ENCODE measurements around the gene SCAMP4.

The SCAMP4 gene

DNA sequence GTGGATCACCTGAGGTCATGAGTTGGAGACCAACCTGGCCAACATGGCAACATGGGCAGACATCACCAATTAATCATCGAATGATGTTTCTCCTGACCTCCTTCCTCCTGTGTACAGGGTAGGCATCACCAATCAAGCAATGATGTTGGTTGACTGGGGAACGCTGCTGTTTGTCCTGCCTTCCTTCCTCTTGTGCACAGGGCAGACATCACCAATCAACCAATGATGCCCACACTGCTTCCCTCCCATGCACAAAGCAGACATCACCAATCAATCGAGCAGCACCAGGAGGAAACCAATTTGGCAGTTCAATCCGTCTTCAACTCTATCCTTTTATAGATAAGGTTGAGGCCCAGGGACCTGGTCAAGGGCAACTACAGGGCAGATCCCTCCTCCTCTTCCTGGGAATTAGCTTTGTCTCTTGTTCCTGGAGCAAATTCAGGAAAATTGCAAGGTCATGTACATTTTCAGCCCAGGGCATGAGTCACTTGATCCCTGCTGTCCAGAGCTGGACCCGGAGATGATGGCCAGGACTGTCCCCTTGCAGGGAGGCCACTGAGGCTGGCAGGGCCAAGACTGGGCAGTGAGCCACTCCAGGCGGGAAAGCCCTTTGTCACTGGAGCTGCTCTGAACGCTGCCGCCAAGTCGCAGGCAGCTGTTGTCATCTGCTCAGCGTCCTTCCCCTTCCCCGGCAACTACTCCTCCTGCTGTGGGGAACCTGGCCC is 30.4 kb downstream of the SCAMP4 start:
- POLR2A ChIA-PET: no interaction called here
- CTCF ChIA-PET: interaction anchor here (0.6 to 1.3 kb wide), 2 partner anchors 8 to 265 kb away, joined by 3 to 4 read pairs; no protein-coding TSS in a partner anchor
- DNase-seq (ENCODE audit: low read depth, low spot score): no peak

DNA sequence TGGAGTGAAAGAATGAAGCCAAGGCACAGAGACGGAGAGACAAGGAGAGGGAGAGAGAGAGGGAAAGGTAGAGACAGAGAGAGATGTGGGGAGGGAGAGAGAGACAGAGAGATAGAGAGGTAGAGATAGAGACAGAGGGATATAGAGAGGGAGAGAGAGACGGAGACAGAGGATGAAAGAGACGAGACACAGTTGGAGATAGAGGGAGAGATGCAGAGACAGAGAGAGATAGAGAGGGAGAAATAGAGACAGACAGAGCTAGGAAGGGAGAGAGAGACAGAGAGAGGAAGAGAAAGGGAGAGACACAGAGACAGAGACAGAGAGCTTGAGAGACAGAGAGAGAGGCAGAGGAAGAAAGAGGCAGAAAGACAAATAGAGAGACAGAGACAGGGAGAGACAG is 31.2 kb downstream of the SCAMP4 start:
- ChIA-PET CTCF (interaction anchor here (0.7 to 1.3 kb wide), 4 partner anchors 8 to 197 kb away, joined by 3 to 4 read pairs (median 3); no protein-coding TSS in a partner anchor), POLR2A (no interaction called here)
- no peak overlapping the region for H3K4me3 ChIP-seq (ENCODE audit: low read depth, low read length)
- TF ChIP-seq, protein P1, sequence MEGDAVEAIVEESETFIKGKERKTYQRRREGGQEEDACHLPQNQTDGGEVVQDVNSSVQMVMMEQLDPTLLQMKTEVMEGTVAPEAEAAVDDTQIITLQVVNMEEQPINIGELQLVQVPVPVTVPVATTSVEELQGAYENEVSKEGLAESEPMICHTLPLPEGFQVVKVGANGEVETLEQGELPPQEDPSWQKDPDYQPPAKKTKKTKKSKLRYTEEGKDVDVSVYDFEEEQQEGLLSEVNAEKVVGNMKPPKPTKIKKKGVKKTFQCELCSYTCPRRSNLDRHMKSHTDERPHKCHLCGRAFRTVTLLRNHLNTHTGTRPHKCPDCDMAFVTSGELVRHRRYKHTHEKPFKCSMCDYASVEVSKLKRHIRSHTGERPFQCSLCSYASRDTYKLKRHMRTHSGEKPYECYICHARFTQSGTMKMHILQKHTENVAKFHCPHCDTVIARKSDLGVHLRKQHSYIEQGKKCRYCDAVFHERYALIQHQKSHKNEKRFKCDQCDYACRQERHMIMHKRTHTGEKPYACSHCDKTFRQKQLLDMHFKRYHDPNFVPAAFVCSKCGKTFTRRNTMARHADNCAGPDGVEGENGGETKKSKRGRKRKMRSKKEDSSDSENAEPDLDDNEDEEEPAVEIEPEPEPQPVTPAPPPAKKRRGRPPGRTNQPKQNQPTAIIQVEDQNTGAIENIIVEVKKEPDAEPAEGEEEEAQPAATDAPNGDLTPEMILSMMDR (IDR thresholded peaks at IDR 0.05; ENCODE audit: insufficient read depth, low read length, missing control alignments): no peak
- no peak for DNase-seq (ENCODE audit: low read depth, low spot score)

More for the DNA sequence above, 30.4 kb downstream of the SCAMP4 start:
- TF ChIP-seq, protein P1 (IDR thresholded peaks at IDR 0.05; ENCODE audit: insufficient read depth, low read length, missing control alignments): no peak
- no peak overlapping the region for H3K4me3 ChIP-seq (ENCODE audit: low read depth, low read length)

DNA sequence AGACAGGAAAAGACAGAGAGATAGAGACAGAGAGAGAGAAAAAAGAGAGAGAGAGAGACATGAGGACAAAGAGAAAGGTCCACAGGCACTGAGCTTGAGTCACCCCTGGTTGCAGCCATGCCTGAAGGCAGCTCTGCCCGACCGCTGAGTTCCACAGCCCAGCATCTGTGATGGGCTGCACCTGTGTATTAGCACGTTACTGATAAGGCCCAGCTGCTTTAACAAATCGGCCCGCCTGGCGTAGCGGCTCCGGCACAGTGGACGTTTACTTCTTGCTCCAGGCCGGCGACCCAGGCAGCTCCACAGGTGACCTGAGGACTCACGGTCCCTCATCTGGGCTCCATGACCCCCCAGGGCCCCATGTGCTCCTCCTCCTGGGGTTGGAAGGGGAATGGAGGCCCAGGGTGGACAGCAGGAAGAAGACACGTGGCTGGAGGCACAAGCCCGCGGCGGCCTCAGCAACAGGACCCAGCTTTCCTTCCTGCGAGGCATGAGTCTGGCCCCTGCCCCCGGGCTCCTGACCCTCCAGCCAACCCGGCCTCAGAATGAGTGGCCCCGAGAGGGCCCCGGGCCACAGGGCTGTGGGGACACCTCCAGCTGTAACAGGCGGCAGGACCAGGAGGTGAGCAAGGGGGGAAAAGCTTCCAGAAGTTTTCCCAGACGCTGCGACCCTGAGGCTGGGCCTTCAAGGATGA is 31.9 kb downstream of the SCAMP4 start:
- ChIA-PET CTCF (interaction anchor here (0.7 to 1.3 kb wide), 4 partner anchors 8 to 196 kb away, joined by 3 to 4 read pairs (median 3); no protein-coding TSS in a partner anchor), POLR2A (no interaction called here)
- no peak overlapping the region for H3K4me3 ChIP-seq (ENCODE audit: low read depth, low read length)
- DNase-seq (ENCODE audit: low read depth, low spot score): no peak
- TF ChIP-seq, protein P1 (IDR thresholded peaks at IDR 0.05; ENCODE audit: insufficient read depth, low read length, missing control alignments): no peak

DNA sequence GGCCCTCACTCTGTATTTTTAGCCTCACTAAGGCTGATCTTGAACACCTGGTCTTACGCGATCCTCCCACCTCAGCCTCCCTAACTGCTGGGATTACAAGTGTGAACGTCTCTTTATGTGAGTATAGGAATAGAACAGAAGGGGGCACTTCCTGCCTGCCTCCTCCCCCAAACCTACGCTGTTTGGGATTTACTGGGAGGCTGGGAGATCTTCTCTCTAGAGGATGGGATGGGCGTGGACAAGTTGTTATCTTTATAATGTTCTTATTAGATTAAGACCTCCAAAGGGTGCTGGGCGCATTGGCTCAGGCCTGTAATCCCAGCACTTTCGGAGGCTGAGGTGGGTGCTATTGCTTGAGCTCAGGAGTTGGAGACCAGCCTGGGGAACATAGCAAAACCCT is 32.9 kb downstream of the SCAMP4 start:
- DNase-seq (ENCODE audit: low read depth, low spot score): no peak
- TF ChIP-seq, protein P1 (IDR thresholded peaks at IDR 0.05; ENCODE audit: insufficient read depth, low read length, missing control alignments): no peak
- H3K4me3 ChIP-seq (ENCODE audit: low read depth, low read length): no peak overlapping the region
- CTCF ChIA-PET: interaction anchor here (1.7 kb wide), 1 partner anchor 10 kb away, joined by 5 read pairs; no protein-coding TSS in a partner anchor
- POLR2A ChIA-PET: no interaction called here

DNA sequence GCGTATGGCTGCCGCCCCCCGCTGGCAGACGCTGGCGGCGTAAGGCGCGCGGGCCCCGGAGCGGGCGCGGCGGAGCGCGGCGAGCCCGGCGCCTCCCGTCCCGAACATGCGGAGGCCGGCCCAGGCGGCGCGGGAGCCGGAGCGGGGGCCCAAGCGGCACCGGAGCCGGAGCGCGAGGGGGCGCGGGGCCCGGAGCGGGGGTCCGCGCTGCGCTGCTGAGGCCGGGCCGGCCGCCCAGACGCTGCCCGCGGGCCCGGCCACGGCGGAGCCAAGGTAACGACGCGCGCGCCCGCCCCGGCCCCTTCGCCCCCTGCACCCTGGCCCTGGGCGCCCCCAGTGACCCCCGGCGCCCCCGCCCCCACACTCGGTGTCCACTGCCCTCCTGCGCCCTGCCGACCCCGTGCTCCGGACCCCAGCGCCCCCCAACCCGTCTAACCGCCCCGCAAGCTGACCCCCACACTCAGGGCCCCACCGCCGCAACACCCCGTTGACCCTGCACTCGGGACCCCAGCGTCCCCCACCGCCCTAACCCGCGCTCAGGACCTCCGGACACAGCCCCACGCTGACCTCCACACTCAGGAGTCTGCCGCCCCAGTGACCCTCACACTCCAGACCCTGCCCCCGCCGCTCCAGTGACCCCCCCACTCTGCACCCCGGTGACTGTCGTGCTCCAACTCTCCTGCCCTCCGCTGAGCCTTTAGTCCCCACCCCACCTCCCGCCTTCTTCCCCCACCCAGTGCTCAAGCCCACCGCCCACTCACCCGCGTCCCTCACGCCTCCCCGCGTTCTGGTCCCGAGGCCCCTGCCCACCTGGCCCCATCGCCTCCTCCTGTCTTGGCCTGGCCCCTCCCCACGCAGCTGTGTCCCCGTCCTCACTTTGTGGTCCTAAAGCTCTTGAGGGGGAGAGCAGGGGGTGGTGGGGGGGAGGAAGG is 36.2 kb downstream of the SCAMP4 start, which contains the start of gene CSNK1G2:
Gene CSNK1G2, plus strand, starts transcription at position 27 of the 932 bp plus-strand sequence. CDS start 28,601 bp downstream, outside the sequence.
- DNase-seq (ENCODE audit: low read depth, low spot score): no peak
- peak within 1 kb of the TSS; percentile 84 for H3K4me3 ChIP-seq (ENCODE audit: low read depth, low read length)
- ChIA-PET CTCF (interaction anchor here (1.2 to 2.2 kb wide), 2 partner anchors 11 to 13 kb away, joined by 5 to 10 read pairs; no protein-coding TSS in a partner anchor), POLR2A (no interaction called here)
- TF ChIP-seq, protein P1 (IDR thresholded peaks at IDR 0.05; ENCODE audit: insufficient read depth, low read length, missing control alignments): peak; percentile 8

Data from AG04449 (cell line).